GM23338 (cell line): ENCODE results near the gene ASTL. TPM values are rescaled to one million over a fixed set of nuclear protein-coding genes. Genes with fewer than 3 reads are reported as not detected.
A peak's percentile ranks its signal among the peaks of the same experiment; 100 is the strongest.

Source experiments
- ATAC-seq: fragments of 200-7000 bp; cut with Tn5 transposase; 3 replicates; pipeline ENCODE4 v1.9.1; 2020
- DNase-seq: peaks from one replicate; pipeline ENCODE4 v3.0.0-alpha.2; 2015; ENCODE audit warnings: low spot score
- H2AFZ ChIP-seq: fragments of 200-600 bp; sonication (generic); 2 replicates; pipeline ENCODE4 v1.8.0; 2016; ENCODE audit warnings: antibody characterized with exemption, mild to moderate bottlenecking, moderate library complexity
- H3F3A ChIP-seq: fragments of 200-600 bp; sonication (generic); replicated peaks from 2 replicates; pipeline ENCODE4 v1.8.0; 2017; ENCODE audit warnings: antibody characterized with exemption, mixed run types, low read depth
- H3K27ac ChIP-seq: fragments of 200-600 bp; sonication (generic); 2 replicates; pipeline ENCODE4 v1.6.1; 2016; ENCODE audit warnings: low read depth
- H3K27me3 ChIP-seq: fragments of 200-600 bp; sonication (generic); 2 replicates; pipeline ENCODE4 v1.8.0; 2016; ENCODE audit warnings: mild to moderate bottlenecking, mixed run types, moderate library complexity; ENCODE audit not compliant: insufficient read depth
- H3K36me3 ChIP-seq: fragments of 200-600 bp; sonication (generic); 2 replicates; pipeline ENCODE4 v1.8.0; 2016; ENCODE audit warnings: mild to moderate bottlenecking; ENCODE audit not compliant: insufficient read depth
- H3K4me1 ChIP-seq: fragments of 200-600 bp; sonication (generic); 2 replicates; pipeline ENCODE4 v1.8.0; 2016; ENCODE audit warnings: mild to moderate bottlenecking, moderate library complexity; ENCODE audit not compliant: insufficient read depth
- H3K4me2 ChIP-seq: fragments of 200-600 bp; sonication (generic); 2 replicates; pipeline ENCODE4 v1.7.1; 2017; ENCODE audit warnings: mixed run types
- H3K4me3 ChIP-seq: fragments of 200-600 bp; sonication (generic); 2 replicates; pipeline ENCODE4 v1.6.1; 2016; ENCODE audit warnings: mixed run types
- H3K79me2 ChIP-seq: fragments of 200-600 bp; sonication (generic); replicated peaks from 2 replicates; pipeline ENCODE4 v1.8.0; 2017; ENCODE audit warnings: mild to moderate bottlenecking; ENCODE audit not compliant: insufficient read depth
- H3K9me2 ChIP-seq: fragments of 200-600 bp; sonication (generic); 2 replicates; pipeline ENCODE4 v1.8.0; 2017; ENCODE audit not compliant: insufficient read depth
- H4K20me1 ChIP-seq: fragments of 200-600 bp; sonication (generic); replicated peaks from 2 replicates; pipeline ENCODE4 v1.8.0; 2017; ENCODE audit warnings: mild to moderate bottlenecking; ENCODE audit not compliant: insufficient read depth
- H3K27ac Mint-ChIP-seq: 2 replicates; pipeline ENCODE4 v1.8.0; 2020; ENCODE audit warnings: inconsistent platforms, mild to moderate bottlenecking, moderate library complexity, mixed read lengths
- H3K27me3 Mint-ChIP-seq: 3 replicates; pipeline ENCODE4 v1.8.0; 2022; ENCODE audit warnings: low read depth, mild to moderate bottlenecking, moderate library complexity, mixed read lengths, inconsistent platforms; ENCODE audit not compliant: insufficient read depth, poor library complexity
- H3K36me3 Mint-ChIP-seq: 3 replicates; pipeline ENCODE4 v1.8.0; 2021; ENCODE audit warnings: low read depth, mild to moderate bottlenecking, inconsistent platforms, moderate library complexity, mixed read lengths
- H3K4me1 Mint-ChIP-seq: 3 replicates; pipeline ENCODE4 v1.8.0; 2020; ENCODE audit warnings: mild to moderate bottlenecking, inconsistent platforms, mixed read lengths
- H3K4me3 Mint-ChIP-seq: 3 replicates; pipeline ENCODE4 v1.8.0; 2021; ENCODE audit warnings: moderate library complexity, mild to moderate bottlenecking, inconsistent platforms, mixed read lengths
- H3K9me3 Mint-ChIP-seq: 3 replicates; pipeline ENCODE4 v1.8.0; 2020; ENCODE audit warnings: moderate library complexity, mild to moderate bottlenecking, inconsistent platforms, mixed read lengths
- CREB1 ChIP-seq: fragments of 250-450 bp; sonication (Bioruptor Pico); IDR thresholded peaks from 2 replicates; pipeline ENCODE4 v1.5.0; 2020; ENCODE audit warnings: low read depth, mild to moderate bottlenecking, moderate library complexity
- CTCF ChIP-seq, 2 experiments: fragments of 200-600 bp in 1 of 2; sonication (generic) in 1 of 2; conservative IDR thresholded peaks; 2 replicates each; pipeline versions ENCODE4 v1.5.1 to v1.6.1; 2016 to 2017; ENCODE audit warnings: antibody characterized with exemption in 2 of 2, low read depth in 2 of 2, mild to moderate bottlenecking in 2 of 2, moderate library complexity in 1 of 2
- ETS1 ChIP-seq: IDR thresholded peaks from 2 replicates; pipeline ENCODE4 v1.6.1; 2016; ENCODE audit warnings: antibody characterized with exemption
- EZH2 ChIP-seq: fragments of 200-600 bp; sonication (generic); IDR thresholded peaks from one replicate; pipeline ENCODE4 v1.8.0; 2017; ENCODE audit warnings: antibody characterized with exemption, mild to moderate bottlenecking, low read depth; ENCODE audit not compliant: unreplicated experiment
- JUNB ChIP-seq: IDR thresholded peaks from one replicate; pipeline ENCODE4 v1.6.1; 2016; ENCODE audit warnings: antibody characterized with exemption; ENCODE audit not compliant: unreplicated experiment
- NANOG ChIP-seq: IDR thresholded peaks from 2 replicates; pipeline ENCODE4 v1.6.1; 2016; ENCODE audit warnings: antibody characterized with exemption, borderline replicate concordance
- ZNF114 ChIP-seq: fragments of 250-450 bp; sonication (Bioruptor Pico); IDR thresholded peaks from 2 replicates; pipeline ENCODE4 v1.5.0; 2020; ENCODE audit warnings: mild to moderate bottlenecking, moderate library complexity
- ZNF331 ChIP-seq: fragments of 250-450 bp; sonication (Bioruptor Pico); IDR thresholded peaks from 2 replicates; pipeline ENCODE4 v1.5.0; 2020; ENCODE audit warnings: low read depth, mild to moderate bottlenecking, moderate library complexity
- long read RNA-seq: library from polyadenylated mRNA; unstranded; transcript quantifications from one replicate; pipeline ENCODE4 v2.0.0, GENCODE V29; 2020; ENCODE audit not compliant: unreplicated experiment
- polyA plus RNA-seq: library from polyadenylated mRNA; unstranded; fragments of >200 nt; fragmentation: Nextera tagmentation; extraction: Ambion mirVana; gene quantifications from 2 replicates; pipeline ENCODE4 v1.2.1, GENCODE V29; 2016
- total RNA-seq: library from RNA; depleted of rRNA; stranded (reverse); fragments of >200 nt; shearing (Covaris generic); gene quantifications from 2 replicates; pipeline ENCODE4 v1.2.3, GENCODE V29; 2014; rRNA removed

Gene ASTL
- total RNA-seq (1.6 TPM in 1 of 2 replicates, not detected in the other), polyA plus RNA-seq (0.23 TPM in 1 of 2 replicates, not detected in the other)
- long read RNA-seq, result 0 reads

DNA sequence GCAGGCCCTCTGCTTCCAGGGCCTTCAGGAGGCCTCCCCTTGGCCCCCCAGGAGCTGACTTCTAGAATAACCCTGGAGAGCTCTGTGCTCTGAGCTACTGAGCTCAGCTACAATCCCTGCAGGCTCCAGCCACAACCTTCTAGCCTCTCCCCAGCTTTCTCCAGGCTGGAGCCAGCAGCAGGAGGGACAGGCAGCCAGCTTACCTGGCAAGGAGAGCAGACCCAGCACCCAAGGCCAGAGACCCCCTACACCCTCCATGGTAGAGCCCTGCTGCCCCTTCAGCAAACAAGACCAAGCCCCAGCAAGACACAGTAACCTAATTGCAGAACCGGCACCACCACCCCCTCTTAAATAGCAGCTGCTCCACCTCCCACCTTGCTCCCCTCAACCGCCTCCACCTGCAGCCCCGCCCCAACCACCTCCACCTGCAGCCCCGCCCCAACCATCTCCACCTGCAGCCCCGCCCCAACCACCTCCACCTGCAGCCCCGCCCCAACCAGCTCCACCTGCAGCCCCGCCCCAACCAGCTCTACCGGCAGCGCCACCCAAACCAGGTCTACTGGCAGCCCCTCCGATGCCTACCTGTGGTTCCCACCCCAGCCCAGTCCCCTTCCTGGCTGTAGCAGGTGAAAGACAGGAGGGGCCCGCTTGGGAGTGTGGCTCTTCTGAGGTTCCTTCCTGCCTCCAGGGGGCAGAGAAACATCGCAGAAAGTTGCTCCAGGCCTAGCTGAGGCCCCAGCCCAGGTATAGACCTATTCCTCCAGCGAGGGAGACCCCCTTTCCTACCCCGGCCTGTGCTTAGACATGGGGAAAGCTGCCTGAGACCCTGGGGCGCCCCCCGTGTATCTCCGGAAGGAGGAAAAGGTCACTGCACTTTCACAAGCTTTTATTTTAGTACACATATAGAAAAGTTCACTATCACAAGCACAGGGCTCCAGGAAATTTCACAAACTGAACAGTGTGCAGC, at the start of gene ASTL:
Gene ASTL, minus strand, starts transcription at position 324 of the 967 bp plus-strand sequence. Its CDS starts 66 bp downstream, at position 258.
- Histone ChIP-seq H3K9me2 (no peaks in the 10 kb centered on the region), H3K79me2 (no peaks in the 10 kb centered on the region), H4K20me1 (no peaks in the 10 kb centered on the region), H3K4me3 (0 out of 2 replicates have a peak within 1 kb of the TSS, but pooled peaks have one; percentile 32), H3K27ac (no peak within 1 kb of the TSS), H3K4me2 (peak within 1 kb of the TSS; percentile 67), H2AFZ (peak within 1 kb of the TSS; percentile 66; the same call in 1 of the 2 replicates), H3K36me3 (no peaks in the 10 kb centered on the region), H3K27me3 (no peaks in the 10 kb centered on the region), H3F3A (0 out of 2 replicates have a peak, but pooled peaks cover 4% of the 10 kb centered on the region), H3K4me1 (peaks cover 11% of the 10 kb centered on the region; the same call in 1 of the 2 replicates)
- Mint-ChIP-seq H3K27ac (no peak within 1 kb of the TSS), H3K4me1 (peaks cover 14% of the 10 kb centered on the region), H3K27me3 (peaks cover 8% of the 10 kb centered on the region), H3K36me3 (peaks cover 6% of the 10 kb centered on the region; the same call in 1 of the 3 replicates), H3K9me3 (no peaks in the 10 kb centered on the region), H3K4me3 (peak within 1 kb of the TSS; percentile 55)
- DNase-seq (peak; percentile 95), ATAC-seq (peak; percentile 91)
- no peak for TF ChIP-seq ZNF114 (CRISPR knock-in tag)
- peak; percentile 59 to 82 for TF ChIP-seq CTCF (conservative IDR thresholded peaks at IDR 0.05; ENCODE audit: low read depth in 2 of 2)

DNA sequence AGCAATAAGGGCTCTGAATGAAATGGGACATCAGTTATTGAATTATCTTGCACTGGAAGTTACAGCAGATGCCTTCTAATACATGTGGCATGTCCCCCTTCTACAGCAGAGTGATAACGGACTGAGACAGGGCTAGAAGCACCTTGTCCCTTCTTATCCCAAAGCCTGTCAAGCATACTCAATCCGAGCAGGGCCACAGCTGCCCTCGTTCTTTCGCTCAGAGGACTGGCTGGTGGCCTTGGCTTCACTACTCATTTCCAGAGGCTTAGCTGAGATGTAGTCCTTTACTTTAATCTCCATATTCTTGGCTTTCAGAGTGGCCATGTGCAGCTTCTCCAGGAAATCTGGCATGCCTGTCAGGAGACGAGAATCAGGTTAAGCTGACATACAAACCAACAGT, 48.3 kb upstream of the ASTL start:
- Histone ChIP-seq H2AFZ (no peak overlapping the region), H3F3A (0 out of 2 replicates have a peak, but pooled peaks cover 9% of the 10 kb centered on the region), H3K27ac (no peak overlapping the region), H3K4me1 (no peaks in the 10 kb centered on the region), H4K20me1 (peaks cover 17% of the 10 kb centered on the region; the same call in 1 of the 2 replicates), H3K36me3 (peaks cover 36% of the 10 kb centered on the region), H3K27me3 (no peaks in the 10 kb centered on the region), H3K9me2 (no peaks in the 10 kb centered on the region), H3K4me2 (no peak overlapping the region), H3K4me3 (no peak overlapping the region), H3K79me2 (no peaks in the 10 kb centered on the region)
- H3K4me1 Mint-ChIP-seq, result no peaks in the 10 kb centered on the region
- DNase-seq (no peak), ATAC-seq (no peak)
- H3K9me3 Mint-ChIP-seq, result no peaks in the 10 kb centered on the region
- H3K4me3 Mint-ChIP-seq, result no peak overlapping the region
- H3K36me3 Mint-ChIP-seq, result peaks cover 54% of the 10 kb centered on the region
- no peak overlapping the region for H3K27ac Mint-ChIP-seq
- peaks cover 5% of the 10 kb centered on the region for H3K27me3 Mint-ChIP-seq
- no peak for TF ChIP-seq EZH2
- no peak for TF ChIP-seq ETS1
- TF ChIP-seq CTCF (conservative IDR thresholded peaks at IDR 0.05; ENCODE audit: low read depth in 2 of 2), result no peak
- TF ChIP-seq CREB1 (CRISPR knock-in tag), result no peak
- no peak for TF ChIP-seq NANOG
- no peak for TF ChIP-seq ZNF331 (CRISPR knock-in tag)
- no peak for TF ChIP-seq JUNB
- TF ChIP-seq ZNF114 (CRISPR knock-in tag), result no peak
